HuH-7 (cell line): ENCODE data around the gene KCNA1.
"Not testable (repeated sequence)": the region's sequence is repeated elsewhere in the genome, so short reads cannot be mapped to it uniquely, and the experiment has no call there.

ENCODE experiments used
- DNase-seq: peaks from one replicate; pipeline ENCODE4 v3.0.0; 2011; ENCODE audit warnings: low spot score

The KCNA1 gene

DNA sequence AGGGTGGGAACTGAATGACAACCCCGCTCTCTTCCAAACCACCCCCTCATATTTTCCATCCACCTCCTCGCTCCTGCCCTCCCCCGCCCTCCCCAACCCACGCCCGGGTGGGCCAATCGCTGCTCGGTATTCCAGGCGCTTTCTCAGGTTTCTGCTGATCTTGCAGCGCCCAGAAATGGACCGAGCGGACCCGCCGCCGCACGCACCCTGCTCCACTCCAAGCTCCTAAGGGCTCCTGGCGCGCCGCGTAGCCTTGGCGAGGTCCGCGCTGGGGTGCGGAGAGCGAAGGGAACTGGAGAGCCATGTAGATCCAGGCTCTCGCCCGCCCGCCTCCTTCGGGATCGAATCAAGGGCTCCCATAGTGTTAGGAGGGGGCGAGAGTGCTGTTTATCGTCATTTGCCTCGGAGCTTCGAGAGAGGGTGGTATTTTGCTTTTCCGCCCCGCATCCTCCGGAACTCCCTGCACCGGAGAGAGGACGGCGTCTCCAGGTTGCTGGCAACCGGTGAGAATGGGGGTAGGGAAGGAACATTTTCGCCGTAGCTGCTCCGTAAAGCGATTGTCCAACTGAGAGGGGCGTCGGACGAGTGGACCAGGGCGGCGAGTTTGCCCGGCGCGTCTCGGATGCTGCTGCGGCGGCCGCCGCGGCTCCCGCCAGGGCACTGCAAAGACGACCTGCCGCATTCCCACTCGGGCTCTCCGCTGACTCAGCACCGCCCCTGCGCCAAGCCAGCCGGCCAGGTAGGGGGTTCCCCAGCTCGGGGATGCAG is at the start of gene KCNA1:
TSS of gene KCNA1 (plus strand) at position 172 of the 768 bp plus-strand sequence. CDS start 1,474 bp downstream, outside the sequence.
- DNase-seq: no peak

DNA sequence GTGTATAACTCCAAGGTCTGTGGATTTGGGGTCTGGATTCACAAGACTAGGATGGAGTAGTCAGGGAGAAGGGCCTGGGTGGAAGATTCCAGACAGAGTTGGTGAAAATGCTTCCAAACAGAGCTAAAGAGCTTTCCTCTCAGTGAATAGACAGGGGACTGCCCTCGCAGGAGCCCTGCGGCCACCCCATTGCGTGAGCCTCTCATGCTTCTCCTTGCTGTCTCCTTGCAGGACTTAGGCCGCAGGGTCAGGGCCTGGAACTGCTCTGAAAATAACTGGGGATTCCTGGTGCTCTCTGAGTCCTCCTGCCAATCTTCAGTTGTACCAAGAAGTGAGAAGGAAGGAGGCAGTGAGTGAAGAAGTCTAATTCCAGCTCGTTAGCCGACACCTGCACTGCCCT is 49.0 kb upstream of the KCNA1 start:
- DNase-seq: no peak

- DNase-seq: no peak
Observed at GRCh38 chr12:4862809-4863208, 46.9 kb upstream of the KCNA1 start.

DNA sequence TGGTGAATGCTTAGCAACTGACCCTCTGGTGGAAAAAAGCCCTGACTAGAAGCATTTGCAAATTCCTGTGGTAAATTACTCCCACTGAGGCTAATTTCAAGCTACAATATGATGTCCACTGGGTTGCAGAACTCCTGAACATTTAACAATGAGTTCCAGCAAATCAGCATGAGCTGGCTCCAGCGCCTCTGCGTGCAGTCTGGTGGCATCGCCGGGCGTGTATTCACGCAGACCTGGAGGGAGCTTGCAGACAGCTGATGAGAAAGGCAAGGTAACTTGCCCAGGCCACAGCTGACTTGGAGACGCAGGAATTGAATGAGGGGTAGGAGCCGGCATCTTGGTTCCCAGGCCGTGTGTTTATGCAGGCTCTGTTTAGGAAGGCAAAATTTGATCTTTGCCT is 45.1 kb upstream of the KCNA1 start:
- no peak for DNase-seq

- DNase-seq: no peak
Observed at GRCh38 chr12:4865246-4865645, 44.5 kb upstream of the KCNA1 start.

GRCh38 chr12:4866299-4866698 is 43.4 kb upstream of the KCNA1 start:
- DNase-seq: no peak

GRCh38 chr12:4867384-4867783 is 42.3 kb upstream of the KCNA1 start:
- DNase-seq: no peak

DNA sequence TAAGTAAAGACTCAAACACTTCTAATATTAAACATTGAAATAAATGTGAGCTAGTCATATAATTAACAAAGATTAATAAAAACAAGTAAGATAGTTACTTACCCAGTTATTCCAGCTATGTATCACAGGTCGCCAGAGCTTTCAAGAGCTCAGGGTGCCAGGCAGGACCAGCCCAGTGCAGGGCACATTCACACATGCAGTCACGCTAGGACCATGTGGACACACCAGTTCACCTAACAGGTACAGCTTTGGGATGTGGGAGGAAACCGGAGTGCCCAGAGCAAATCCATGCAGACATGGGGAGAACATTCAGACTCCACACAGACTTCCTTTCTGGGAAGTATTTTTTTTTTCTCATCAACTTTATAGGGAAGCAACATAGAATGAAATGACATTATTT is 39.3 kb upstream of the KCNA1 start:
- no peak for DNase-seq

- no peak for DNase-seq
Observed at GRCh38 chr12:4871514-4871913, 38.2 kb upstream of the KCNA1 start.

DNA sequence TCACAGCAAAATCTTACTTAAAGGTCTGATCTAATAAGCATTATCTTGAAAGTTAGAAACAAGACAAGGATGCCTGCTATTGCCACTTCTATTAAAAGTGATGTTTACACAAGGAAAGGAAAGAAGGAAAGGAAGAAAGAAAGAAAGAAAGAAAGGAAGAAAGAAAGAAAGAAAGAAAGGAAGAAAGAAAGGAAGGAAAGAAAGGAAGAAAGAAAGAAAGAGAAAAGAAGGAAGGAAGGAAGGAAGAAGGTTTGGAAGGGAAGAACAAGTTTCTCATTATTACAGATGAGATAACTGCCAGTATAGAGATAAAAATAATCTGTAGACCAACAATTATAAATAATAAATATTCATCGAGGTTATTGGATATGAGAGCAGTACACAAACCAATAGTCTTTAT is 35.8 kb upstream of the KCNA1 start:
- DNase-seq: no peak

GRCh38 chr12:4874671-4875070 is 35.0 kb upstream of the KCNA1 start:
- DNase-seq: no peak

- DNase-seq: not testable (repeated sequence)
Observed at GRCh38 chr12:4879481-4879880, 30.2 kb upstream of the KCNA1 start.

- DNase-seq: no peak
Observed at GRCh38 chr12:4881266-4882064, 28.2 kb upstream of the KCNA1 start.

DNA sequence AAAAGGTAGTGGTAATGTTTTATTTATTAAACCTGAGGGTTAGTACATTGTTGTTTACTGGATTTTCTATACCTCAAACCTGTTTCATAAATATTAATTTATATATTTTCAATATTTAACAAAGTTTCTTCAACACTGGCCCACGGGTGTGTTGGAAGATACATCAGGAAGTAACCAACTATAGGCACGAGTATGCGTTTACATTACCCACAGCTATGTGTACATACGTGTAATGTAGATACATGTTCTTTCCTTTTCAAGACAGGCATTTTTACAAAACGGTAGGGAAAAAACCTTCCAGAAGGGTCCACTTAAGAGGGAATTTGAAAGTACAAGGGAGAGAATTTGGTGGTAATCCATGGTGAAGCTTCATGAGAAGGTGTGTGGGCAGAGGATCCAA is 17.8 kb upstream of the KCNA1 start:
- no peak for DNase-seq

- DNase-seq: no peak
Observed at GRCh38 chr12:4892418-4892817, 17.3 kb upstream of the KCNA1 start.

DNA sequence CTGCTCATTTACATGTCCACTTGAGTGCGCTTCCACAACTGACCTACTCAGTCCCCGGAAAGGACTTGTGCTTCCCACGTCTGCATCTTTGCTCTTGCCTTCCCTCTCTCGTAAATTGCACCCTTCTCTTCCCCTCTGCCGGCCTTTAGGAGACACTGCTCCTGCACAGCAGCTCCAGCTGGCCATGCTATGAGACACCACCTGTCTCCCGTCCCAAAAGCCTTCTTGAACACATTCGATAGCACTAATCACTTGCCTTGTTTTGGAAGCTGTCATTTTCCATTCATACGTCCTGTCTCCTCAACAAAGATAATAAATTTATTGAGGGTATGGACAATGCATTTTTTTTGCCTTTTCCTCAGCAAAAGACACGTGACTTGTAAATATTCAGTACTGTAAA is 15.7 kb upstream of the KCNA1 start:
- no peak for DNase-seq

- no peak for DNase-seq
Observed at GRCh38 chr12:4899364-4899763, 10.3 kb upstream of the KCNA1 start.

GRCh38 chr12:4900327-4900726 is 9.4 kb upstream of the KCNA1 start:
- DNase-seq: no peak

- DNase-seq: no peak
Observed at GRCh38 chr12:4905316-4905715, 4.4 kb upstream of the KCNA1 start.

GRCh38 chr12:4908684-4909409 is 858 bp upstream of the KCNA1 start:
- DNase-seq: no peak

DNA sequence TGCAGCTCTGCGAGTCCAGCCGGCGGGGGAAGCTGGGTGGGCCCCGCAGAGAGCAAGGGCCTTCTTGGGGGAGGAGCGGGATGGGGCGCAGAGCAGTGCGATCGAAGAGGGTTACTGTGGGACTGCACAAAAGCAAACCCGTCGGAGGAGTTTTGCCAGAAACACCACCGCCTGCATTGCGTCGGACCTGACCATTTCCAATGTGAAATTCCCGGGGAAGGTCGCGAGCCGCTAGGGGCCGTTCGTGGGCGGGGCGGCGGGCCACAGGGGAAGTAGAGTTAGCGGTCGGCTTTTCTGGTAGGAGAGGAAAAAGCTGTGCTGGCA is 333 bp upstream of the KCNA1 start:
- no peak for DNase-seq

DNA sequence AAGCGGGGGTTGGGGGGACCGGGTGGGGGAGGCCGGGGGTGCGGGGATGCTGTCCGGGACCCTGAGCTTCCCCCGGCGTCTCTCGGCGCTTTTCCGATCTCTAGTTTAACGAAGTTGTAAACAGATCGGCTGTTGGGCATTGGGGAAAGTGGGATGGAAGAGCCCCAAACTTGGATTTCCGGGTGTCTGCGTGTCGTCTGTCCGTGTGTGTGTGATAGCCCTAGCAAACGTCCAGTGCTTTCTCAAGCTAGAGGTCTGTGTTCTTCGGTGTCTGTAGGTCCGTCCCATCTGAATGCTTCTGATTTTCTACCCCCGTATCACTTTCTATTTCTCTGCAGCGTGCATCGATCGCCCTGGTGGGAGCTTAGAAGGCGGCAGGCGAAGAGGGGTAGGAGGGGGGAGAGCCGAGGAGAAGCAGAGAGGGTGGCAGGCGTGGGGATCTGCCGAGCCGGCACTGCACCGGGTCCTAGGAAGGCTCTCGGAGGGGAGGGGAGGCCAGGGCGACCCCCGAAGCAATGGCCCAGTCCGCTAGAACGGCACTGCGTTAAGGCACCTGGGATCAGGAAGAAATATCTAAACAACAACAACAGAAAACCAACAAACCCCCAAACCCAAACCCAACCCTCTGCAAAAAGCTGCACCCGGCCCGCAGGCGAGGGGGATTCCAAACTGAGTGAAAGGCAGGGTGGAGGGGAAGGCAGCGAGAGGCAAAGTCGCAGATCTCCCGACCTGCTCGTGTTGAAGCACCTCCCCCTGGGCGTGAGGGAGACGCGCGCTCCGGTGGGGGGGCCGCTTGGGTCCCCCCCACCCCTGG is 1.0 kb downstream of the KCNA1 start:
- DNase-seq: no peak
